Stimulated activated CD8-positive, alpha-beta memory T cell treated with anti-CD3 and anti-CD28 coated beads, Interleukin-12 subunit alpha, Interleukin-12 subunit beta, amount 100 ng/mL, for 24 hours (primary cell): ENCODE measurements around the gene MRPL14.

Experiments
- DNase-seq: peaks from one replicate; pipeline ENCODE4 v3.0.0-alpha.2; 2020; ENCODE audit errors: extremely low read depth

MRPL14 gene

DNA sequence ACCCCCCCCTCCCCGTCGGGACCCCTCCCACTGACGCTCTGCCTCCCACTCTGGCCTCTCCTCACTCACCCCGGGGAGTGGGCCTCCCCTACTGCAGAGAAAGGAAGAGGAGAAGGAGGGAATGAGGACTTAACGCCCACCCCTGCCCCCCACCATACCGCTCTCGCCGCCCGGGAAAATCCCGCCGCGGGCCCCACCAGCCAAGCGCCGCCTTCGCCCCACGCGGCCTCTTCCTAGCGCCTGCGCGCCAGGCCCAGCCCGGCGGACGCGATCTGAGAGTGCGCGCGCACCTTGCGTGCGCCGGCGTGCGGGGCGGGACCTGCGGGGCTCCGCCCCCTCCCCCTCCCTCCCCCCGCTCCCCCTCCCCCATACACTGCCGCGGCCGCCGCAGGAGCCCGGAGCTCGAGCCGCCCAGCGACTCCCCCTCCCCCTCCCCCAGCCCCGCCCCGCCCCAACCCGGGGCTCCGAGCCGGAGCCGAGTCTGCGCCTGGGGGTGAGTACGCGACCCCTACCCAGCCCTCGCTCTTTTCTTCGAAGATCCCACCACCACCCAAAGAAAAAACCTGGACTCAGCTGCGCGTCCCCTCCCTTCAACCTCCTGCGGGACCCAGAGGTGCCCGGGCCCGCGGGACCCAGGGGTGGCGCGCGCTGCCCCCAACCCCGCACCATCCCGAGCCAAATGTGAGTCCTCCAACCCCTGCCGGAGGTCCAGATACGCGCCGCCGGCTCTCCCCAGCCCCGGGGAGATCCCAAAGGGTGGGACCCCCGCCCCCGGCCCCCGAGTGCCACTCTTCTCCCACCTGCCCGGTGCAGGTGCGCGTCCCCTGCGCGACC lies at the start of gene MRPL14, which contains the start of gene TMEM63B:
Gene MRPL14 (minus strand): TSS at position 267 of the 834 bp plus-strand sequence. CDS start 10,841 bp downstream, outside the sequence.
Gene TMEM63B (plus strand): TSS at position 369 of the 834 bp plus-strand sequence. CDS start 7,031 bp downstream, outside the sequence.
- peak; percentile 74 for DNase-seq

DNA sequence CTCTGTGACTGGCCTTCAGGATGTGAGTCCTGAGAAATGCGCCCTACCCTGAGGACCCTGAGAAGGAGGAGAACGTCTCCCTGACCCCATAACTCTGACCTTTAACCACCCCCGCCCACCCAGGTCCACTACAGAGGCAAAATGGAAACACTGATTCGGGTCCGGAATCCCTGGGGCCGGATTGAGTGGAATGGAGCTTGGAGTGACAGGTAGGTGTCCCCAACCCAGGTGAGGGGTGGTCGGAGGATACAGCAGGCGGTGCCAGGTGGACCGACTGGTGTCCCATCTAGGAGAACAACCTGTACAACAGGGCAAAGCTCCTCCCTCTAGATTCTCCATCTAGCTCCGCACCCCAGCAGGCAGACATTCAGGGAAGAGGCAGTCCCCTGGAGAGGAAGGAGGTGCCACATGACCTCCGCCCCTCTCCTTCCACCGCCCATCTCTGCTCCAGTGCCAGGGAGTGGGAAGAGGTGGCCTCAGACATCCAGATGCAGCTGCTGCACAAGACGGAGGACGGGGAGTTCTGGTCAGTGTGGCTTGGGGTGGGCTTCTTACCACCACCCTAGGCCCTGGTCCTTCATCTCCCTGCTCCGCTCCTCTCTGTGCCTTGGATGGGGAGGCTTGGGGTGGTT lies 49.0 kb upstream of the MRPL14 start:
- no peak for DNase-seq

- peak; percentile 33 for DNase-seq
Observed at GRCh38 chr6:44172731-44173500, 45.7 kb upstream of the MRPL14 start.

- no peak for DNase-seq
Observed at GRCh38 chr6:44171899-44172546, 44.8 kb upstream of the MRPL14 start.

GRCh38 chr6:44169886-44170570 lies 42.8 kb upstream of the MRPL14 start:
- no peak for DNase-seq

GRCh38 chr6:44169154-44169553 lies 41.9 kb upstream of the MRPL14 start:
- DNase-seq, result no peak

DNA sequence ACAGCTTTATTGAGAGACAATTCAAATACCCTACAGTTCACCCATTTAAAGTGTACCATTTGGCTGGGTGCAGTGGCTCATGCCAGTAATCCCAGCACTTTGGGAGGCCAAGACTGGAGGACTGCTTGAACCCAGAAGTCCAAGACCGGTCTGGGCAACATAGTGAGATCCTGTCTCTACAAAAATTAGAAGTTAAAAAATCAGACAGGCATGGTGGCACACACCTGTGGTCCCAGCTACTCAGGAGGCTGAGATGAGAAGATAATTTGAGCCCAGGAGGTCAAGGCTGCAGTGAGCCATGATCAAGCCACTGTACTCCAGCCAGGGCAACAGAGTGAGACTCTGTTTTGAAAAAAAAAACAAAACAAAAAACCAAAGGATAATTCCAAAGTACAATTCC lies 40.3 kb upstream of the MRPL14 start:
- DNase-seq, result no peak

DNA sequence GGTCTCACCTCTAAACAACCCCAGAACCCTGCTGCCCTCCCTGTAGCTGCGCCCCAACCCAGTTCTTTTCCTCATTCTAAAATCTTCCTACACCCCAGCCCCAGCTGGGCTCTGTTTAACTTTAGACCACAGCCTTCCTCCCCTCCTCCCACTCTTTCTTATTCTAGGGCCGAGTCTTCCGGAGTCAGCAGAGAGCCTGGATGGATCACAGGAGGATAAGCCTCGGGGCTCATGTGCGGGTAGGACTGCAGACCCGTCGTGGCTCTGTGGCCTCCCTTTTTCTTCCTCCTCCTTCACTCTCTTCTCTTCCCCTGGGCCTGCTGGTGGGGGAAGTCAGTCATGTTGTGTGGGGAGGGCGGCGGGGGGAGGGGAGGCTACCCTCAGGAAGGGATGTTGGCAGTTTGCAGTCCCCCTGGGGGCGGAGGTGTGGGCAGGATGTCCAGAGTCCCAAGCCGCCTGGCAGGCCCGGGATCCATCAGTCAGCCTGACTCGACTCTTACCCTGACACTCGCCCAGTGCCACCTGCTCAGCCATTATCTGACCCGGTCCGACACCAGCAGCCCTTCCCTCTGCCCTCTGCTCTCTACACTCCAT lies 39.4 kb upstream of the MRPL14 start:
- no peak for DNase-seq

- no peak for DNase-seq
Observed at GRCh38 chr6:44166116-44166515, 38.9 kb upstream of the MRPL14 start.

GRCh38 chr6:44162876-44163625 lies 35.8 kb upstream of the MRPL14 start:
- DNase-seq, result no peak

DNA sequence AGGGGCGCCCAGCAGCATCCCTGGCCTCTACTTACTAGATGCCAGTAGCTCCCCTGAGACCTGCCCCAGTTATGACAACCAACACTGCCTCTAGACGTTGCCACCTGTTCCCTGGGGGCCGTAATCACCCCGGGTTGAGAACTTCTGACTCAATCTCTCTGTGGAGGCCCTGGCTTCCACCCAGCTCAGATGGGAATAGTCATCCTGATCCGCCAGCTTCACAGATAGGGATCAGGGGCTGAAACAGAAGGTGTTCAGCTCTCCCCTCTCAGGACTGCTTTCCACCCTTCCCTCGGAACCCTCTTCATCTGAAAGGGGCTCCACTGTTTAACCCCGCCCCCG lies 34.7 kb upstream of the MRPL14 start:
- no peak for DNase-seq

- DNase-seq, result no peak
Observed at GRCh38 chr6:44158770-44159228, 31.5 kb upstream of the MRPL14 start, which contains the start of gene CAPN11. Gene CAPN11, plus strand, starts transcription at chr6:44158820. Its CDS starts 29 bp downstream, at chr6:44158849.

DNA sequence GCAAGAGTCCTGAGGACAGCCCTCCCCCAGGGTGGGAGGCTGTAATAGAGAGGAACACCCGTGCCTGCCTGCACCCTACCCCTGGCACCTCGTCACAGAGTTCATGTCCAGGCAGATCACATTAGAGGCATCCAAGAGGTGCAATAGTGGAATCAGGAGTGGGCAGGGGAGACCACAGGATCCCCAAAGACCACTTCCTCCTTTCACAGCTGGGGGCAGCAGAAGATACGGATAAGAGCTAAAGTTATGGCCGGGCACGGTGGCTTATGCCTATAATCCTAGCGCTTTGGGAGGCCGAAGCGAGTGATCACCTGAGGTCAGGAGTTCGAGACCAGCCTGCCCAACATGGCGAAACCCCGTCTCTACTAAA lies 29.9 kb upstream of the MRPL14 start:
- DNase-seq, result no peak

DNA sequence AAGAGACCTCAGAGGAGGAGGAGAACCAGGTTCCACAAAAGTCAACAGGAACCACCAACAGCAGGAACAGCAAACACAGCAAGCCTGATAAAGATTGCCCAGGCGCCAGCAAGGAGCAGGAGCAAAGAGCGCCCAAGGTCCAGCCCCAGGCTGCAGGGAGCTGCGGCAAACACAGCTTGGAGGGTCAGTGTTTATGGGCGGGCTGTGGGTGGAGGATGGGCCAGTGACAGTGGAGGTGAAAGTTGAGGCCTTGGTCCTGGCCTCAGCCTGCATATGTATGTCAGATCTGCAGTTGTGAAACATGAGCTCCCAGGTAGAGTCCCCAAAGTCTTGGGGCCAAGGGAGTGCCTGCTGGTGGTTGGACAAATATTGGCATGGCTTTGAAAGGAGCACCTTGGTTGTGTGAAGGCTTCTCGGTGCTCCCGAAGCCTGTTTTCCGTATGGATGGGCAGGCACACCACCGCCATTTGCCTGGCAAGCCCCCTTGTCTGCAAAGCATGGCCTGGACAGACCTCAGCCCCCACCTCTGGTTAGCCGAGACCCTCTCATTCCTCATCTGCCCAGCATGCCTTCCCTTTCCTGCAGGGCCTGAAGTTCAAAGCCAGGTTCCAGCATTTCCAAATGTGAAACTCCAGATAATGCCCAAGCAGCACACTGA lies 29.4 kb upstream of the MRPL14 start:
- no peak for DNase-seq

DNA sequence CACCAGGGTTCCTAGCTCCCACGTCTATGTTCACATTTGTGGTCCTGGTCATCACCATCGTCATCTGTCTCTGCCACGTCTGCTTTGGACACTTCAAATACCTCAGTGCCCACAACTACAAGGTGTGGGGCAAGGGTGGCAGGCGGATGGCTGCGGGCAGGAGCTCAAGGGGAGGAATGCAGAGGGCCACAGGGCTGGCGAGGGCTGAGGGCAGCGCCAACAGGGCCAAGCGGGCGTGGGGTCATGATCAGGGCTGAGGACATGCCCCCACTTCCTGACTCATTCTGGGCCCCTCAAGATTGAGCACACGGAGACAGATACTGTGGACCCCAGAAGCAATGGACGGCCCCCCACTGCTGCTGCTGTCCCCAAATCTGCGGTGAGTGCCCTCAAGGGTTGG lies 26.8 kb upstream of the MRPL14 start:
- DNase-seq, result no peak

DNA sequence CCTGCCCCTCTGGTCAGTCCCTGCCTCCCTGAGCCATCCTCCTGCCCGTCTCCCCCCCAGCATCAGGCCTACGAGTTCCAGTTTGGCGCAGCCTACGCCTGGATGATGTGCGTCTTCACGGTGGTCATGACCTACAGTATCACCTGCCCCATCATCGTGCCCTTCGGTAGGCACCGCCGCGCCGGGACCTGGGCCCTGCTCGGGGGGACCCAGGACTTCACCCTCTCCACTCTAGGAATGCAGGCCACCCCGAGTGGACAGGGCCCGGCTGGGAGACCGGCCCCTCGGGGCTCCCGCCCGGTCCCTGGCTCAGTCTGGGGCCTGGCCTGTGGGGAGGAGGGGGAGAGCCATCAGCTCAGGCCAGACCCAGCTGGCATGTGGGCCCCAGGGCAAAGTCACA lies 25.3 kb upstream of the MRPL14 start:
- DNase-seq, result no peak

DNA sequence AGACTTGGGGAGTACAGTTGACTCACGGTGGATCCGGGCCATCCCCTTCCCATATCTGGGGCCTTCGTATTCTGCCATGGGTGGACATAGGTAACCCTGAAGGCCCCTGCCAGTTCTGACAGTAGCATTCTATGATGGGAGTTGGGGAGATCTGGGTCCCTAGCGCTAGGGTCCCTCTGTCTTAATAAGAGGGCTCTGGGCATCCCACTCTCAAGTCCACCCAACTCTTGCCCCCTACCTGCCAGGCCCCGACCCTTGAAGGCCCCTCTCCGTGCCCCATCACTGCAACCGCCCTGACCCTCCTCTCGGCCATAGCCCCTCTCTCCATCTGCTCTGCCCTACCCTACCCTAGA lies 24.8 kb upstream of the MRPL14 start:
- no peak for DNase-seq

- DNase-seq, result peak; percentile 46
Observed at GRCh38 chr6:44151348-44152108, 24.3 kb upstream of the MRPL14 start.
